Trophoblast cell (in vitro differentiated cells and primary cell): ENCODE data around the gene COA1.
A peak's percentile ranks its signal among the peaks of the same experiment; 100 is the strongest.

Experiments
- DNase-seq, 2 donors: peaks; one replicate each; pipeline ENCODE4 v3.0.0-alpha.2; 2016
- H2AFZ ChIP-seq: 2 replicates; pipeline ENCODE4 v1.6.1; 2013; ENCODE audit warnings: low read length, moderate library complexity, mild to moderate bottlenecking; ENCODE audit not compliant: insufficient read depth, poor library complexity
- H2AK5ac ChIP-seq: 2 replicates; pipeline ENCODE4 v1.6.1; 2013; ENCODE audit warnings: mild to moderate bottlenecking, low read length
- H2BK120ac ChIP-seq: 2 replicates; pipeline ENCODE4 v1.6.1; 2013; ENCODE audit warnings: low read length, mild to moderate bottlenecking, moderate library complexity; ENCODE audit not compliant: insufficient read depth, poor library complexity
- H2BK12ac ChIP-seq: 2 replicates; pipeline ENCODE4 v1.6.1; 2013; ENCODE audit warnings: mild to moderate bottlenecking, low read length, moderate library complexity
- H2BK5ac ChIP-seq: 2 replicates; pipeline ENCODE4 v1.6.1; 2013; ENCODE audit warnings: low read length, low read depth, moderate library complexity, mild to moderate bottlenecking; ENCODE audit not compliant: poor library complexity
- H3K14ac ChIP-seq: 2 replicates; pipeline ENCODE4 v1.6.1; 2013; ENCODE audit warnings: mild to moderate bottlenecking, low read length
- H3K18ac ChIP-seq: 2 replicates; pipeline ENCODE4 v1.6.1; 2013; ENCODE audit warnings: mild to moderate bottlenecking, low read length
- H3K23ac ChIP-seq: 2 replicates; pipeline ENCODE4 v1.6.1; 2013; ENCODE audit warnings: low read length
- H3K27ac ChIP-seq: 2 replicates; pipeline ENCODE4 v1.5.1; 2013; ENCODE audit warnings: low read depth, mild to moderate bottlenecking, inconsistent platforms, low read length, moderate library complexity
- H3K27me3 ChIP-seq: 2 replicates; pipeline ENCODE4 v1.6.1; 2013; ENCODE audit warnings: inconsistent platforms, mild to moderate bottlenecking, low read length, moderate library complexity; ENCODE audit not compliant: insufficient read depth
- H3K36me3 ChIP-seq, 2 experiments: 1 replicate in 1 of 2; 2 replicates in 1 of 2; pipeline ENCODE4 v1.6.1; 2013; ENCODE audit warnings: low read length in 2 of 2, mild to moderate bottlenecking in 2 of 2, moderate library complexity in 1 of 2; ENCODE audit not compliant: insufficient read depth in 2 of 2, control insufficient read depth in 1 of 2
- H3K4ac ChIP-seq: 2 replicates; pipeline ENCODE4 v1.6.1; 2013; ENCODE audit warnings: low read depth, mild to moderate bottlenecking, low read length, moderate library complexity
- H3K4me1 ChIP-seq, 2 experiments: 1 replicate in 1 of 2; 2 replicates in 1 of 2; pipeline ENCODE4 v1.6.1; 2013; ENCODE audit warnings: low read length in 2 of 2, mild to moderate bottlenecking in 2 of 2, moderate library complexity in 1 of 2; ENCODE audit not compliant: insufficient read depth in 2 of 2, control insufficient read depth in 1 of 2
- H3K4me2 ChIP-seq: 2 replicates; pipeline ENCODE4 v1.6.1; 2013; ENCODE audit warnings: inconsistent platforms, mild to moderate bottlenecking, low read length, moderate library complexity
- H3K4me3 ChIP-seq: 2 replicates; pipeline ENCODE4 v1.5.1; 2013; ENCODE audit warnings: mild to moderate bottlenecking, low read depth, low read length, inconsistent platforms
- H3K79me1 ChIP-seq: one replicate; pipeline ENCODE4 v1.6.1; 2013; ENCODE audit warnings: low read length
- H3K79me2 ChIP-seq: 2 replicates; pipeline ENCODE4 v1.6.1; 2013; ENCODE audit warnings: low read length, mild to moderate bottlenecking; ENCODE audit not compliant: control insufficient read depth, insufficient read depth, poor library complexity
- H3K9ac ChIP-seq: 2 replicates; pipeline ENCODE4 v1.6.1; 2013; ENCODE audit warnings: mild to moderate bottlenecking, low read length
- H3K9me3 ChIP-seq: 2 replicates; pipeline ENCODE4 v1.6.1; 2013; ENCODE audit warnings: low read depth, mild to moderate bottlenecking, control low read depth, inconsistent platforms, low read length; ENCODE audit not compliant: insufficient read depth
- H4K12ac ChIP-seq: 2 replicates; pipeline ENCODE4 v1.6.1; 2013; ENCODE audit warnings: low read depth, mild to moderate bottlenecking, low read length, moderate library complexity
- H4K8ac ChIP-seq: 2 replicates; pipeline ENCODE4 v1.6.1; 2013; ENCODE audit warnings: low read depth, mild to moderate bottlenecking, low read length, moderate library complexity
- H4K91ac ChIP-seq: one replicate; pipeline ENCODE4 v1.6.1; 2013; ENCODE audit warnings: low read depth, mild to moderate bottlenecking, low read length, moderate library complexity
- WGBS: extraction: QIAGEN DNeasy Blood & Tissue Kit; methylation state at CpG from one replicate; pipeline ENCODE4 v1.1.7; 2013; ENCODE audit warnings: missing lambda C conversion rate; ENCODE audit not compliant: insufficient read length, insufficient coverage; ENCODE audit errors: extremely low coverage; 5-methylcytosine and 5-hydroxymethylcytosine counted together

The COA1 gene

DNA sequence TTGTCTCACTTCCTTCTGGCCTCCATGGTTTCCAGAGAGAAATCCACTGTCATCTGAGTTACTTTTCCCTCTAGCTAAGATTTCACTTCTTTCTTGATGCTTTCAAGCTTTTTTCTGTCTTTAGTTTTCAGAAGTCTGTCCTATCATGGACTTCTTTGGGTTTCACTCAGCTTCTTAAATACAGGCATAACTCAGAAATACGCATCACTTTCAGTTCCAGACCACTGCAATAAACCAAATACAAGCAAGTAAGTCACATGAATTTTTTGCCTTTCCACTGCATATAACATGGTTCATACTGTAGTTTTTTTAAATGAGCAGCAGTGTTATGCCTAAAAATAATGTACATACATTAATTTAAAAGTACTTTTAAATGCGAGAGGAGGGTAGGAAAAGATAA, 97.8 kb downstream of the COA1 start:
- WGBS = no CpG with 5 or more reads among the region's 2 CpGs
- no peaks in the 10 kb centered on the region for H3K27me3 ChIP-seq
- no peak overlapping the region for H2AK5ac ChIP-seq
- H2BK5ac ChIP-seq = no peak overlapping the region
- peaks cover 2% of the 10 kb centered on the region for H3K9me3 ChIP-seq
- no peak overlapping the region for H3K18ac ChIP-seq
- no peak overlapping the region for H4K8ac ChIP-seq
- H2BK12ac ChIP-seq = no peak overlapping the region
- H3K79me2 ChIP-seq = no peaks in the 10 kb centered on the region
- no peaks in the 10 kb centered on the region for H3K4me1 ChIP-seq
- DNase-seq = no peak
- no peak overlapping the region for H3K4me2 ChIP-seq
- no peak overlapping the region for H3K4me3 ChIP-seq
- no peaks in the 10 kb centered on the region for H3K79me1 ChIP-seq
- H4K91ac ChIP-seq = no peak overlapping the region
- no peak overlapping the region for H3K4ac ChIP-seq
- H2AFZ ChIP-seq = no peak overlapping the region
- H4K12ac ChIP-seq = no peak overlapping the region
- H2BK120ac ChIP-seq = no peak overlapping the region
- no peak overlapping the region for H3K23ac ChIP-seq
- no peak overlapping the region for H3K14ac ChIP-seq
- no peak overlapping the region for H3K27ac ChIP-seq
- peaks cover 7 to 11% of the 10 kb centered on the region in 2 experiments for H3K36me3 ChIP-seq
- H3K9ac ChIP-seq = no peak overlapping the region

DNA sequence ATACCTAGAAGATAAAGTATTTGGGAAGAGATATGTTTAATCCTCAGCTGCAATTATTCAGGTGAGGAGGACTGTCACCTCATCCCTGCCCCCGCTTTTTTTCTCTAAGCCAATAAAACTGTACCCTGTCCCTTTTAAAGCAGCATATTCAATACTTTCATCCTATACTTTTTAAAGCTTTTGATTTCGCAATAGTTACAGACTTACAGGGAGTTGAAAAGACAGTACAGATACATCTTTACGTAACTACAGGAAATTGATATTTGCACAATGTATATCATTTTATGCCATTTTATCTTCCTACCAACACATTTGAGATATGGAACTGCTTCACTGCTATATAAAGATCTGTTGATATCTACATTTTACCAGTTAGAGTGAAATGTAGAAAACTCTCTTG, 98.8 kb downstream of the COA1 start:
- H4K91ac ChIP-seq = no peak overlapping the region
- WGBS = no CpG with 5 or more reads among the region's 3 CpGs
- H3K36me3 ChIP-seq = peaks cover 7 to 11% of the 10 kb centered on the region in 2 experiments
- no peak overlapping the region for H2AK5ac ChIP-seq
- no peak overlapping the region for H3K23ac ChIP-seq
- H4K12ac ChIP-seq = no peak overlapping the region
- no peak overlapping the region for H3K27ac ChIP-seq
- no peak overlapping the region for H3K18ac ChIP-seq
- H3K4me2 ChIP-seq = no peak overlapping the region
- H3K9me3 ChIP-seq = peaks cover 2% of the 10 kb centered on the region
- H3K4ac ChIP-seq = no peak overlapping the region
- no peak overlapping the region for H3K4me3 ChIP-seq
- no peaks in the 10 kb centered on the region for H3K79me2 ChIP-seq
- H2BK120ac ChIP-seq = no peak overlapping the region
- no peaks in the 10 kb centered on the region for H3K4me1 ChIP-seq
- DNase-seq = no peak
- no peak overlapping the region for H3K14ac ChIP-seq
- H4K8ac ChIP-seq = no peak overlapping the region
- no peaks in the 10 kb centered on the region for H3K79me1 ChIP-seq
- no peak overlapping the region for H2BK12ac ChIP-seq
- no peaks in the 10 kb centered on the region for H3K27me3 ChIP-seq
- no peak overlapping the region for H3K9ac ChIP-seq
- H2AFZ ChIP-seq = no peak overlapping the region
- H2BK5ac ChIP-seq = no peak overlapping the region

- Histone ChIP-seq H3K14ac (no peak overlapping the region), H3K18ac (no peak overlapping the region), H2AFZ (no peak overlapping the region), H4K12ac (no peak overlapping the region), H3K79me1 (no peaks in the 10 kb centered on the region), H2BK12ac (no peak overlapping the region), H3K9ac (no peak overlapping the region), H2BK5ac (no peak overlapping the region), H2BK120ac (no peak overlapping the region), H2AK5ac (no peak overlapping the region), H3K27ac (no peak overlapping the region), H3K9me3 (peaks cover 2% of the 10 kb centered on the region), H3K4ac (no peak overlapping the region), H4K8ac (no peak overlapping the region), H3K27me3 (no peaks in the 10 kb centered on the region), H3K4me2 (no peak overlapping the region), H3K4me1 (no peaks in the 10 kb centered on the region), H4K91ac (no peak overlapping the region), H3K79me2 (no peaks in the 10 kb centered on the region), H3K36me3 (peaks cover 4 to 8% of the 10 kb centered on the region in 2 experiments), H3K23ac (no peak overlapping the region), H3K4me3 (no peak overlapping the region)
- WGBS = no CpG with 5 or more reads among the region's 6 CpGs
- no peak for DNase-seq
Measured at GRCh38 chr7:43629857-43630256, 99.5 kb downstream of the COA1 start.

GRCh38 chr7:43628431-43628830, 100.9 kb downstream of the COA1 start:
- no peaks in the 10 kb centered on the region for H3K27me3 ChIP-seq
- no peak overlapping the region for H2AFZ ChIP-seq
- H2BK5ac ChIP-seq = no peak overlapping the region
- no peak overlapping the region for H3K9ac ChIP-seq
- H3K18ac ChIP-seq = no peak overlapping the region
- H3K4me1 ChIP-seq = no peaks in the 10 kb centered on the region
- H2BK120ac ChIP-seq = no peak overlapping the region
- peak in 1 of 2 donors; percentile 5 for DNase-seq
- H3K79me2 ChIP-seq = no peaks in the 10 kb centered on the region
- no peak overlapping the region for H3K4me2 ChIP-seq
- no peak overlapping the region for H4K91ac ChIP-seq
- no peaks in the 10 kb centered on the region for H3K9me3 ChIP-seq
- no CpG with 5 or more reads among the region's 2 CpGs for WGBS
- no peak overlapping the region for H3K27ac ChIP-seq
- H3K79me1 ChIP-seq = no peaks in the 10 kb centered on the region
- H3K36me3 ChIP-seq = peaks cover 0 to 3% of the 10 kb centered on the region in 2 experiments
- H2BK12ac ChIP-seq = no peak overlapping the region
- H4K8ac ChIP-seq = no peak overlapping the region
- H3K4ac ChIP-seq = no peak overlapping the region
- H3K14ac ChIP-seq = no peak overlapping the region
- no peak overlapping the region for H2AK5ac ChIP-seq
- H4K12ac ChIP-seq = no peak overlapping the region
- no peak overlapping the region for H3K4me3 ChIP-seq
- no peak overlapping the region for H3K23ac ChIP-seq
